H1 (cell line): ENCODE measurements around the gene ITPR1. TPM values are rescaled to one million over a fixed set of nuclear protein-coding genes. Genes with fewer than 3 reads are reported as not detected.

Experiments used
- CTCF ChIA-PET: fragments of 300-600 bp; sonication (Branson Sonifier 250); formaldehyde crosslinking; loops from one replicate; lab custom pipeline; 2021; ENCODE audit not compliant: partially characterized antibody; lab: Charles Lee
- POLR2A ChIA-PET: fragments of 300-600 bp; sonication (Branson Sonifier 250); formaldehyde crosslinking; loops from one replicate; lab custom pipeline; 2021; ENCODE audit warnings: inconsistent platforms; ENCODE audit not compliant: partially characterized antibody; lab: Charles Lee
- DNase-seq, 2 experiments: peaks; one replicate each; pipeline versions ENCODE4 v3.0.0 to v3.0.0-alpha.2; 2010 to 2022; ENCODE audit warnings: low spot score in 2 of 2, low read depth in 1 of 2, mixed read lengths in 1 of 2
- FAIRE-seq: peaks from 2 replicates; lab custom pipeline; 2011; peaks lifted over from hg19 to GRCh38; lab: Jason Lieb, UNC
- H2AFZ ChIP-seq: 2 replicates; pipeline ENCODE4 v1.8.1; 2012; ENCODE audit warnings: low read length, inconsistent platforms
- H2AK5ac ChIP-seq: 2 replicates; pipeline ENCODE4 v1.6.1; 2013; ENCODE audit warnings: low read depth, low read length
- H2BK120ac ChIP-seq: replicated peaks from 2 replicates; pipeline ENCODE3; 2013; ENCODE audit warnings: low read depth, low read length, inconsistent platforms
- H2BK12ac ChIP-seq: 2 replicates; pipeline ENCODE4 v1.6.1; 2013; ENCODE audit warnings: low read depth, low read length
- H2BK15ac ChIP-seq: 2 replicates; pipeline ENCODE4 v1.6.1; 2013; ENCODE audit warnings: low read length
- H2BK20ac ChIP-seq: 2 replicates; pipeline ENCODE4 v1.6.1; 2013; ENCODE audit warnings: low read length
- H2BK5ac ChIP-seq: 2 replicates; pipeline ENCODE4 v1.6.1; 2013; ENCODE audit warnings: low read depth, low read length
- H3K14ac ChIP-seq: 2 replicates; pipeline ENCODE4 v1.6.1; 2013; ENCODE audit warnings: inconsistent platforms; ENCODE audit not compliant: insufficient read length
- H3K18ac ChIP-seq: 2 replicates; pipeline ENCODE4 v1.6.1; 2013; ENCODE audit warnings: low read length; ENCODE audit errors: extremely low read depth
- H3K23ac ChIP-seq: 2 replicates; pipeline ENCODE4 v1.6.1; 2013; ENCODE audit warnings: inconsistent platforms; ENCODE audit not compliant: insufficient read length
- H3K23me2 ChIP-seq: 2 replicates; pipeline ENCODE4 v1.6.1; 2013; ENCODE audit warnings: low read depth, low read length
- H3K27ac ChIP-seq: 2 replicates; pipeline ENCODE4 v1.6.1; 2011; ENCODE audit warnings: low read depth, low read length, inconsistent platforms
- H3K27me3 ChIP-seq, 4 experiments: replicated peaks in 1 of 4; 1 replicate in 1 of 4; 2 replicates in 3 of 4; pipeline versions ENCODE4 v1.6.1 to v1.8.1; 2011 to 2013; ENCODE audit warnings: low read length in 3 of 4, mild to moderate bottlenecking in 3 of 4, inconsistent platforms in 2 of 4, mixed read lengths in 2 of 4, moderate library complexity in 1 of 4; ENCODE audit not compliant: control insufficient read depth in 3 of 4, insufficient read depth in 3 of 4; ENCODE audit errors: extremely low read depth in 1 of 4
- H3K36me3 ChIP-seq, 4 experiments: 2 replicates each; pipeline versions ENCODE4 v1.6.1 to v1.8.1; 2011 to 2013; ENCODE audit warnings: mild to moderate bottlenecking in 4 of 4, low read length in 3 of 4, moderate library complexity in 2 of 4, control low read depth in 1 of 4, inconsistent platforms in 1 of 4; ENCODE audit not compliant: insufficient read depth in 4 of 4, control insufficient read depth in 2 of 4
- H3K4ac ChIP-seq: replicated peaks from 2 replicates; pipeline ENCODE3; 2013; ENCODE audit warnings: low read length, low read depth, mixed read lengths, inconsistent platforms; ENCODE audit not compliant: insufficient read length
- H3K4me1 ChIP-seq, 4 experiments: replicated peaks in 1 of 4; 1 replicate in 1 of 4; 2 replicates in 3 of 4; pipeline versions ENCODE4 v1.6.1 to v1.8.1; 2011 to 2013; ENCODE audit warnings: low read length in 3 of 4, inconsistent platforms in 2 of 4, mixed read lengths in 1 of 4; ENCODE audit not compliant: insufficient read depth in 4 of 4, control insufficient read depth in 3 of 4
- H3K4me2 ChIP-seq, 2 experiments: 2 replicates each; pipeline versions ENCODE4 v1.6.1 to v1.8.1; 2011 to 2013; ENCODE audit warnings: low read depth in 2 of 2, low read length in 2 of 2, control low read depth in 1 of 2, inconsistent platforms in 1 of 2, mild to moderate bottlenecking in 1 of 2; ENCODE audit not compliant: insufficient read depth in 1 of 2
- H3K4me3 ChIP-seq, 4 experiments: fragments of 200-600, 300-600 bp in 1 of 4; sonication (generic), shearing (Covaris generic), sonication (Bioruptor Twin) in 1 of 4; 2 replicates each; pipeline versions ENCODE4 v1.5.1 to v1.8.1; 2011 to 2016; ENCODE audit warnings: low read length in 4 of 4, low read depth in 3 of 4, control low read depth in 2 of 4, inconsistent platforms in 2 of 4, mild to moderate bottlenecking in 2 of 4, mixed read lengths in 1 of 4, moderate library complexity in 1 of 4; ENCODE audit not compliant: insufficient read depth in 2 of 4; ENCODE audit errors: extremely low read depth in 1 of 4
- H3K56ac ChIP-seq: replicated peaks from 2 replicates; pipeline ENCODE3; 2013; ENCODE audit warnings: low read depth, mild to moderate bottlenecking, mixed read lengths, low read length, inconsistent platforms; ENCODE audit not compliant: insufficient read length
- H3K79me1 ChIP-seq: 2 replicates; pipeline ENCODE4 v1.6.1; 2013; ENCODE audit warnings: low read depth, low read length, control low read depth
- H3K79me2 ChIP-seq, 2 experiments: 2 replicates each; pipeline versions ENCODE4 v1.6.1 to v1.8.1; 2012 to 2013; ENCODE audit warnings: low read length in 2 of 2, mild to moderate bottlenecking in 2 of 2, inconsistent platforms in 1 of 2; ENCODE audit not compliant: insufficient read depth in 2 of 2, control insufficient read depth in 1 of 2
- H3K9ac ChIP-seq, 4 experiments: replicated peaks in 1 of 4; 1 replicate in 1 of 4; 2 replicates in 3 of 4; pipeline versions ENCODE4 v1.6.1 to v1.8.1; 2011 to 2013; ENCODE audit warnings: low read depth in 3 of 4, low read length in 3 of 4, control low read depth in 2 of 4, mild to moderate bottlenecking in 2 of 4, moderate library complexity in 2 of 4, inconsistent platforms in 1 of 4; ENCODE audit errors: extremely low read depth in 1 of 4
- H3K9me3 ChIP-seq, 2 experiments: 2 replicates each; pipeline versions ENCODE4 v1.6.1 to v1.8.1; 2012 to 2013; ENCODE audit warnings: mild to moderate bottlenecking in 2 of 2, moderate library complexity in 2 of 2, control low read depth in 1 of 2, inconsistent platforms in 1 of 2, low read depth in 1 of 2, low read length in 1 of 2, mixed read lengths in 1 of 2; ENCODE audit not compliant: insufficient read depth in 2 of 2
- H4K20me1 ChIP-seq, 2 experiments: replicated peaks in 1 of 2; 2 replicates each; pipeline versions ENCODE3 to v1.8.1; 2011 to 2013; ENCODE audit warnings: inconsistent platforms in 2 of 2, low read length in 2 of 2, mild to moderate bottlenecking in 1 of 2; ENCODE audit not compliant: insufficient read depth in 2 of 2, control insufficient read depth in 1 of 2
- H4K5ac ChIP-seq: 2 replicates; pipeline ENCODE4 v1.6.1; 2013; ENCODE audit warnings: low read length, low read depth, mixed read lengths, inconsistent platforms; ENCODE audit not compliant: insufficient read length
- H4K8ac ChIP-seq: 2 replicates; pipeline ENCODE4 v1.8.0; 2013; ENCODE audit warnings: mild to moderate bottlenecking, moderate library complexity, low read length, inconsistent platforms; ENCODE audit not compliant: insufficient read depth; ENCODE audit errors: extremely low read depth
- H4K91ac ChIP-seq: replicated peaks from 2 replicates; pipeline ENCODE3; 2013; ENCODE audit warnings: low read length, mixed read lengths, inconsistent platforms; ENCODE audit not compliant: insufficient read length
- ASH2L ChIP-seq: fragments of 200-600, 300-600 bp; sonication (generic); IDR thresholded peaks from one replicate; pipeline ENCODE4 v1.7.1; 2017; ENCODE audit warnings: low read length
- CREB1 ChIP-seq: IDR thresholded peaks from 2 replicates; pipeline ENCODE4 v1.6.1; 2012; ENCODE audit warnings: inconsistent platforms
- HDAC6 ChIP-seq: IDR thresholded peaks from one replicate; pipeline ENCODE4 v1.7.1; 2012; ENCODE audit warnings: low read depth, mild to moderate bottlenecking, inconsistent platforms, low read length, moderate library complexity
- JUND ChIP-seq: IDR thresholded peaks from 2 replicates; pipeline ENCODE4 v1.6.1; 2011; ENCODE audit warnings: mild to moderate bottlenecking, improper control_type of control experiment, low read length
- KDM1A ChIP-seq: fragments of 200-600, 300-600 bp; sonication (generic); IDR thresholded peaks from 2 replicates; pipeline ENCODE4 v1.7.1; 2016; ENCODE audit warnings: mild to moderate bottlenecking, low read length, borderline replicate concordance
- RFX5 ChIP-seq: IDR thresholded peaks from 2 replicates; pipeline ENCODE4 v1.6.1; 2011; ENCODE audit warnings: low read depth, low read length, improper control_type of control experiment, borderline replicate concordance
- SP4 ChIP-seq: IDR thresholded peaks from 2 replicates; pipeline ENCODE4 v1.6.1; 2012; ENCODE audit warnings: low read length, inconsistent platforms
- TAF1 ChIP-seq: IDR thresholded peaks from 2 replicates; pipeline ENCODE4 v1.6.1; 2011; ENCODE audit warnings: mild to moderate bottlenecking, low read depth, low read length
- TCF12 ChIP-seq: IDR thresholded peaks from 2 replicates; pipeline ENCODE4 v1.6.1; 2011; ENCODE audit warnings: low read depth, mild to moderate bottlenecking, low read length
- TEAD4 ChIP-seq: IDR thresholded peaks from 2 replicates; pipeline ENCODE4 v1.6.1; 2012; ENCODE audit warnings: low read depth, low read length, inconsistent platforms, mixed read lengths
- WGBS, 2 experiments: shearing (Covaris generic) in 1 of 2; methylation state at CpG; one replicate each; pipeline versions ENCODE4 v1.1.6 to v1.1.7; 2013 to 2015; ENCODE audit warnings: low lambda C conversion rate in 2 of 2, mixed read lengths in 2 of 2, inconsistent platforms in 1 of 2, low coverage in 1 of 2, missing lambda C conversion rate in 1 of 2; ENCODE audit not compliant: insufficient replicate concordance in 2 of 2, insufficient coverage in 1 of 2, insufficient read length in 1 of 2; ENCODE audit errors: extremely low coverage in 1 of 2, missing lambda C conversion rate in 1 of 2; 5-methylcytosine and 5-hydroxymethylcytosine counted together
- polyA plus RNA-seq, 7 experiments: library from polyadenylated mRNA; depleted of rRNA in 3 of 7; stranded (reverse) in 5 of 7; unstranded in 2 of 7; fragments of >200 nt in 5 of 7; fragments of 200-250 nt in 2 of 7; gene quantifications; 1 replicate in 5 of 7; 2 replicates in 1 of 7; 4 replicates in 1 of 7; pipeline versions ENCODE4 v1.2.1 to v1.2.3, GENCODE V29; 2011 to 2013; ENCODE audit warnings: missing spikeins in 2 of 7, mixed read lengths in 2 of 7
- total RNA-seq: library from RNA; stranded (reverse); fragmentation: NEBNext Ultra II Directional; extraction: Animal tissue kit (Norgen Biotek cat#: 25700); gene quantifications from 2 replicates; pipeline ENCODE4 v1.2.1, GENCODE V29; 2021

Gene ITPR1
- total and polyA plus RNA-seq, 2 of the 8 experiments (the other 6 are each of a cell fraction or from before 2014, with no cell fraction given), result 2.5 to 16.3 TPM

DNA sequence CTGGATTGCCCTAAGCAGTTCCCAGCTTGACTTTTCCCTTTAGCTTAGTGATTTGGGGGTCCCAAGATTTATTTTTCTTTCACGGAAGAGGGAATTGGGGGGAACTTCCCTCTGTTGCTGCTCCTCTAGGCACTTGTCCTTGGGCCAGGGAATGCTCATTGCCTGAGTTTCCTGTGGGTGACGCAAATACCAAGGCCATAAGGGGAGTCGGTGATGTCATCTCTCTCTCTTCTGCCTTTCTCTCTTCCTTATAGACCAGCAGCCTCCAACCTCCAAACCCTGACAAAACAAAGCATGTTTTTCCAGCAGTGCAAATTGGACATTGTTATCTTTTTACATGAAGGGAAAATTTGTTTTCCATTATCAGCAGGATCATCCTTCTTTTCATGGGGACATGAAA, 120.2 kb downstream of the ITPR1 start:
- no peak overlapping the region for H2BK15ac ChIP-seq
- H3K23me2 ChIP-seq, result no peaks in the 10 kb centered on the region; the same call in 1 of the 2 replicates
- no peaks in the 10 kb centered on the region for H3K36me3 ChIP-seq
- CTCF ChIA-PET, result no interaction called here
- no peak overlapping the region; the same call in 1 of the 2 replicates for H3K18ac ChIP-seq
- H3K79me1 ChIP-seq, result no peaks in the 10 kb centered on the region
- H4K20me1 ChIP-seq, result no peaks in the 10 kb centered on the region
- H4K8ac ChIP-seq, result no peak overlapping the region
- POLR2A ChIA-PET, result interaction anchor here (1.0 kb wide), 1 partner anchor 40 kb away, joined by 3 read pairs; no protein-coding TSS in a partner anchor
- no peak overlapping the region for H3K4me3 ChIP-seq
- no peaks in the 10 kb centered on the region for H3K9me3 ChIP-seq
- DNase-seq, result no peak
- no peak overlapping the region for H4K5ac ChIP-seq
- no peak overlapping the region for H2AFZ ChIP-seq
- no peak for FAIRE-seq
- H2AK5ac ChIP-seq, result no peak overlapping the region
- H3K4me1 ChIP-seq, result no peaks in the 10 kb centered on the region
- H2BK120ac ChIP-seq, result no peak overlapping the region
- H3K4me2 ChIP-seq, result no peak overlapping the region
- H3K23ac ChIP-seq, result no peak overlapping the region
- H3K27me3 ChIP-seq, result no peaks in the 10 kb centered on the region
- 83% methylated on average over 3 of the region's 3 CpGs; no CpG with 5 or more reads in 1 of the 2 experiments for WGBS, 2 experiments
- no peak overlapping the region for H3K14ac ChIP-seq
- H3K56ac ChIP-seq, result no peak overlapping the region
- no peak overlapping the region for H2BK12ac ChIP-seq
- H3K9ac ChIP-seq, result no peak overlapping the region
- H3K79me2 ChIP-seq, result no peaks in the 10 kb centered on the region
- no peak overlapping the region for H2BK20ac ChIP-seq
- no peak overlapping the region for H4K91ac ChIP-seq
- H3K27ac ChIP-seq, result no peak overlapping the region
- no peak overlapping the region for H3K4ac ChIP-seq
- H2BK5ac ChIP-seq, result no peak overlapping the region
- no peak for TF ChIP-seq ASH2L
- no peak for TF ChIP-seq TCF12
- no peak for TF ChIP-seq SP4
- no peak for TF ChIP-seq HDAC6
- TF ChIP-seq KDM1A, result no peak
- TF ChIP-seq TAF1, result no peak
- TF ChIP-seq JUND, result no peak
- no peak for TF ChIP-seq TEAD4
- no peak for TF ChIP-seq RFX5
- no peak for TF ChIP-seq CREB1
